Rectal smooth muscle tissue (tissue), 1 donor: ENCODE data around the gene NECAB3.

Source experiments
- H3K27ac ChIP-seq: one replicate; pipeline ENCODE4 v1.7.0; 2013; ENCODE audit warnings: low read depth, low read length, inconsistent platforms
- H3K27me3 ChIP-seq: one replicate; pipeline ENCODE4 v1.7.0; 2013; ENCODE audit warnings: low read length; ENCODE audit not compliant: control insufficient read depth, insufficient read depth
- H3K36me3 ChIP-seq: one replicate; pipeline ENCODE4 v1.7.0; 2013; ENCODE audit warnings: low read length; ENCODE audit not compliant: control insufficient read depth, insufficient read depth
- H3K4me1 ChIP-seq: one replicate; pipeline ENCODE4 v1.7.0; 2013; ENCODE audit warnings: low read length; ENCODE audit not compliant: control insufficient read depth, insufficient read depth
- H3K4me3 ChIP-seq: one replicate; pipeline ENCODE4 v1.7.0; 2013; ENCODE audit warnings: low read length
- H3K9ac ChIP-seq: one replicate; pipeline ENCODE4 v1.7.0; 2013; ENCODE audit warnings: low read length

The NECAB3 gene

DNA sequence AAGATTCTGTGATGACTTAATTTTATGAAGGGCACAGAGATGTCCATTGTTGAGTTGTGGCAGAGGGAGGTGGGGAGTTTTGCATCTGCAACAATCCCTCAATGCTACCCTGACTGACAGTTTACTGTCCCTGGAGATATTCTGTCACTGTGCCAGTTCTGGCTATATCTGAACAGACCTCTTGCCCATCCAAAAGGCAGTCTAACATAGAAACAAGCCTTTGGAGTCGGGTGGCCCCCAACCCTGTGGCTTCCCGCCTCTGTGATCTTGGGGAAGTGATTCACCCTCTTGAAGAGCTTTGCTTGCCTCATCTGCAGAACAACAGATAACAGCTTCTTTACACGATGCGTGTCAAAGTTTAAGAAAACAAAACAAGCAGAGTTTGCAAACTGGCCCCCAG lies 15.7 kb upstream of the NECAB3 start:
- Histone ChIP-seq H3K4me3 (no peak overlapping the region), H3K36me3 (no peaks in the 10 kb centered on the region), H3K27ac (no peak overlapping the region), H3K4me1 (peaks cover 9% of the 10 kb centered on the region), H3K9ac (no peak overlapping the region), H3K27me3 (no peaks in the 10 kb centered on the region)

DNA sequence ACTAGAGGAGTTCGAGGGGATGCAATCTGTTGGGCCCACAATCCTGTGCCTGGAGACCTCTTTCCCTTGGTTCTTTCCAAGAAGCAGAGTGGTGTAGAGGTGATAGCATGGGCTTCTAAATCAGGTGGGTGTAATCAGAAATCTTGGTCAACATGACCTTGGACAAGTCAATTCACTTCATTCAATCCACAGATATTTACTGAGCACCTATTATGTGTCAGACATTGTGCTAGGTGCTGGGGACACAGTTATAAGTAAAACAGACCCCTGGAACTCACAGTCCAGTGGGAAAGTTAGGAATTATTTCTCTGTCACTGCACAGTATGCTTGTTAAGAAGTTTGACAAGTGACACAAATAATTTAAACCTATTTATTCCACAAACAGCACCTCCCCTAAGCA lies 15.3 kb upstream of the NECAB3 start:
- H3K4me3 ChIP-seq: no peak overlapping the region
- H3K9ac ChIP-seq: no peak overlapping the region
- H3K36me3 ChIP-seq: no peaks in the 10 kb centered on the region
- H3K27me3 ChIP-seq: no peaks in the 10 kb centered on the region
- H3K27ac ChIP-seq: no peak overlapping the region
- H3K4me1 ChIP-seq: peaks cover 7% of the 10 kb centered on the region

GRCh38 chr20:33688938-33689424 lies 14.8 kb upstream of the NECAB3 start:
- no peak overlapping the region for H3K4me3 ChIP-seq
- no peaks in the 10 kb centered on the region for H3K27me3 ChIP-seq
- no peak overlapping the region for H3K9ac ChIP-seq
- no peak overlapping the region for H3K27ac ChIP-seq
- peaks cover 7% of the 10 kb centered on the region for H3K4me1 ChIP-seq
- no peaks in the 10 kb centered on the region for H3K36me3 ChIP-seq

DNA sequence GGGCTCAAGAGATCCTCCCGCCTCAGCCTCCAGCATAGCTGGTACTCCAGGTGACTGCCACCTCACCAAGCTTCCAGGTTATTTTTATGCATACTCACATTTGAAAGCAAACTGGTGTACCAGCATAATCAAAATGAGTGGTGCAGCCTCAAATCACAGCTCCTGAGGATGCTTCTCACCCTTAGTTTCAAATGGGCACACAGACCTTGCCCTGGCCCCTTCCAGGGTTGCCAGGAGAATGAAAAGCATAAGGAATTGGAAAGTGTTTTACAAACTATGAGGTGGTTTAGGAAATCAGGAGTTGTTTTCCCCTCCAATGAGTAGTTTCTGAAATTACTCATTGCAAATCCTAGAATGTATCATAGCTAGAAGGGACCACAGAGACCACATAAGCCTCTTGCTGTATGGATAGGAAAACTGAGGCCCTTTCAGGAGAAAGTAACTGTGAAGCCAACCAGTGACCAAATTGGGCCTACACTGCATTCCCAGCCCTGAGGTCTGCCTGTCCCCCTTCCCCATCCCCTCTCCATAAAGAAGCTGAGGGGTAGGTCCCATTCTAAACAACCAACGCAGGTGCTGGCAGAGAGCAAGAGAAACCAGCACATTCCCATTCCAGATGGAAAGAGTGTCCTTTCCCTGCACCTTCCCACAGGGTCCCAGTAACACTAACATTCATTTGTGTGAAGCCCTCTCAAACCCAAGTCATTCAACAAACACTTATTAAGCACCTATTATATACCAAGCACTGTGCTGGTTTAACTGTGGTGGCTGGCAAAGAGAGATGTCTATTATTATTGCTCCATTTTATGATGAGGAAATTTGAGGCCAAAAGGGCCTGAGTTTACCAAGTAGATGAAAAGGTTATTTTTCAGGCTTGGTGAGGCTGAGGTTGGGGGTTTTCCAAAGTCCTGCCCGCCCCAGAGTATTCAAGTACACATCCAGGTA lies 14.0 kb upstream of the NECAB3 start:
- Histone ChIP-seq H3K4me3 (no peak overlapping the region), H3K4me1 (peaks cover 7% of the 10 kb centered on the region), H3K27me3 (no peaks in the 10 kb centered on the region), H3K27ac (no peak overlapping the region), H3K36me3 (no peaks in the 10 kb centered on the region), H3K9ac (no peak overlapping the region)

DNA sequence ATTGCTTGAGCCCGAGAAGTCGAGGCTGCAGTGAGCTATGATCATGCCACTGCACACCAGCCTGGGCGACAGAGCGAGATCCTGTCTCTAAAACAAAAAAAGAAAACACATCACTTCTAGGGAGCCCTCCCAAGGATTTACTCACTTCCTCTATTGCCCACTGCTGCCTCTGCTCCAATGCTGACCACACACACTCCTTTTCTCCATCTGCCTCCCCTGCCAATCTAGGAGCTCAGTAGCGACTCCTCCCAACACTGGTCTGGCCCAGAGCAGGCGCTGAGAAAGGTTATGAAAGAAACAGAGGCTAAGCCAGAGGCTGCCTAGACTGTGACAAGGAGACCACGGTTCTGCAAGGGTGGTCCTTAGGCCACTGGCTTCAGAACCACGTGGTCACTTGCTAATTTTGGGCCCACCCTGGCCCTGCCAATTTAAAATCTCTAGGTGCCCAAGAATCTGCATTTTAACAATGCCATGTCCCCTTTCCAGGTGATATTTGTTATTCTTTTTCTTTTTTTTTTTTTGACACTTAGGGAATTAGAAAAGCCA lies 13.2 kb upstream of the NECAB3 start:
- H3K4me3 ChIP-seq: no peak overlapping the region
- H3K9ac ChIP-seq: no peak overlapping the region
- H3K36me3 ChIP-seq: no peaks in the 10 kb centered on the region
- H3K27ac ChIP-seq: no peak overlapping the region
- H3K27me3 ChIP-seq: no peaks in the 10 kb centered on the region
- peaks cover 7% of the 10 kb centered on the region for H3K4me1 ChIP-seq

DNA sequence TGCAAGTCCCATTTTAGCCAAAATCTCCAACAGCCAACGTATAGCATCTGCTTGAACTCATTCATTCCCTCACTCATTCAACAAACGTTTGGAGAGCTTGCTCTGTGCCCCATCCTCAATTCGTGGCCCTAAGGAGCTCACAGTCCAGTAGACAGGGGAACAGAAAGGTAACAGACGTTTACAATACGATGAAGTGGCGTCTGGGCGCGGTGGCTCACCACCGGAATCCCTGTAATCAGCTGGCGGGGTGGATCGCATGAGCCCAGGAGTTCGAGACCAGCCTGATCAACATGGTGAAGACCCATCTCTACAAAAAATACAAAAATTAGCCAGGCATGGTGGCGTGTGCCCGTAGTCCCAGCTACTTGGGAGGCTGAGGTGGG lies 12.7 kb upstream of the NECAB3 start:
- H3K36me3 ChIP-seq: no peaks in the 10 kb centered on the region
- H3K9ac ChIP-seq: no peak overlapping the region
- peak overlapping the region; percentile 49 for H3K4me3 ChIP-seq
- H3K27ac ChIP-seq: peak overlapping the region; percentile 27
- H3K27me3 ChIP-seq: no peaks in the 10 kb centered on the region
- H3K4me1 ChIP-seq: peaks cover 7% of the 10 kb centered on the region

DNA sequence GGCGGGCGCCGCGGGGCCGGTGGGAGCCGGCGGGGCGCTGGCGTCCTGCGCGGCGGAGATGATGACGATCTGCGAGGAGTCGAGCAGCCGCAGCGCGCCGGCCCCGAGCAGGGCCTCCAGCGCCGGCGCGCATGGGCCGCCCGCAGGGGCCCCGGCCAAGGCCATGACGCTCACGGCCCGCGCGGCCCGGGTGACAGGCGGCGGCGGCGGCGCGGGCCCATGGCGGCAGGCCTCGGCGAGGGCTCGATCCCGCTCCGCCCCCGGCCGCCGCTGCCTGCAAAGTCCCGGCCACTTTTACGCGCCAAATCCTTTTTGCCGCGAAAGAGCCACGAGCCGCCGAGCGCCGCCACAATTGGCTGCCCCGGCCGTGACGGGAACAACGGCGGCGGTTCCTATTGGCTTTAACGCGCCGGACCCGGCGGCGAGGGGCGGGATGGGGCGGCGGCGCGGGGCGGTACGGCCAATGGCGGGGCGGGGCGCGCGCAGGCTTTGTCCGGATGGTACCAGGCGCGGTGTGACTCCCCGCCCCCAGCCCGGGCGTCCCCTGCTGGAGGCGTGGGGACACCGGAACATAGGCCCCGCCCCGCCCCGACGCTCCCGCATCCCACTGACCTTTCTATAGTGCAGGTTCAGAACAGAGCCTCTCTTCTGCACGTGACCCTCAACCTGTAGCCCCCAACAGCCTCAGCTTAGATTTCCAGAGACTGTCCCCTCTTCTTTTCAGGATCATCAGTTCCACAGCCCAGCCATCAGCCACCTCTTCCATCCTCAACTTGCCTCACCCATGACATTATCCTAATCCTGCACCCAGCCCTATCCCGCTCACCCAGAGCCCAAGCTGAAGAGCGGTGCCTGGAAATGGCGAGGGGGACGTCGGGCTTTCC lies 12.1 kb upstream of the NECAB3 start, which contains the start of gene E2F1:
Gene E2F1, minus strand, starts transcription at position 286 of the 884 bp plus-strand sequence. Its CDS starts 121 bp downstream, at position 165.
- Histone ChIP-seq H3K27me3 (no peaks in the 10 kb centered on the region), H3K4me1 (peaks cover 7% of the 10 kb centered on the region), H3K9ac (no peak within 1 kb of the TSS), H3K4me3 (peak within 1 kb of the TSS; percentile 49), H3K36me3 (no peaks in the 10 kb centered on the region), H3K27ac (peak within 1 kb of the TSS; percentile 27)

DNA sequence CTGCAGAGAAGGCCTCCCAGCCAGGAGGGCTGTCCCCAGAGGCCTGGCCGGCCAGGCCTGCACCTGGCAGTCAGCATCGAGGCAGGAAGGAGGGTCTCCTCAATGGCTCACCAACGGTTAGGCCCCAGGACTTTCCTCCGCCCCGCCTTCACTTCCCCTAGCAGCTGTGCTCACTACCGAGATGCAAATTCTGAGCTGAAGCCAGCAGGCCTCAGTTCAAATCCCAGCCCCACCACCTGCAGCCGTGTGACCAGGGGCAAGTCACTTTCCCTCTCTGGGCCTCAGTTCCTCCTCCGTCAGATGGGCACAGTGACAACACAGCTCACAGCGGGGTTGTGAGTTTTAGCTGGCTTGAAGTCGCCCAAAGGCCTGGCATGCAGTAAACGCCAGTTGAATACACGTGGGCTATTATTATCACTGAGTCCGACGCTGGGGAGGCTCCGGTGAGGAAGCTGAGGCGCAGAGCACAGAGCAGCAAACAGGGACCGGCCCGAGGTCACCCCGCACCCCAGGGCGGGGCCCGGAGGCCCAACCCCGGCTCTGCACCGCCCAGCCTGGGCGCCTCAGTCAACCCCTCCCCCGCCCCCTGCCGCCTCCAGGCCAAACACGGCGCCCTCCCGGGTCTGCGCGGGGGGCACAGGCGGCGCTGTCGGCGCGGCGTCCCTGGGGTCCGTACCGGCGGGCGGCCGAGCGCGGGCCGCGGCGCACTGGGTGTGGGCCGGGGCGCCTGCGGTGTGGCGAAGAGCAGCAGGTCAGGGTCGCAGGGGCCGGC lies 11.3 kb upstream of the NECAB3 start:
- H3K4me1 ChIP-seq: peaks cover 7% of the 10 kb centered on the region
- H3K36me3 ChIP-seq: no peaks in the 10 kb centered on the region
- peak overlapping the region; percentile 25 for H3K4me3 ChIP-seq
- no peaks in the 10 kb centered on the region for H3K27me3 ChIP-seq
- H3K9ac ChIP-seq: no peak overlapping the region
- H3K27ac ChIP-seq: no peak overlapping the region

- Histone ChIP-seq H3K27ac (no peak overlapping the region), H3K4me3 (no peak overlapping the region)
These were observed 10.5 kb upstream of the NECAB3 start for GRCh38 chr20:33684533-33685327.

GRCh38 chr20:33681728-33682353 lies 7.6 kb upstream of the NECAB3 start:
- no peak overlapping the region for H3K27ac ChIP-seq
- H3K36me3 ChIP-seq: no peaks in the 10 kb centered on the region
- H3K27me3 ChIP-seq: no peaks in the 10 kb centered on the region
- H3K4me1 ChIP-seq: peaks cover 5% of the 10 kb centered on the region
- no peak overlapping the region for H3K4me3 ChIP-seq
- no peak overlapping the region for H3K9ac ChIP-seq

More at GRCh38 chr20:33684533-33685327, 10.5 kb upstream of the NECAB3 start:
- Histone ChIP-seq H3K27me3 (no peaks in the 10 kb centered on the region), H3K36me3 (no peaks in the 10 kb centered on the region), H3K4me1 (peaks cover 7% of the 10 kb centered on the region), H3K9ac (no peak overlapping the region)

DNA sequence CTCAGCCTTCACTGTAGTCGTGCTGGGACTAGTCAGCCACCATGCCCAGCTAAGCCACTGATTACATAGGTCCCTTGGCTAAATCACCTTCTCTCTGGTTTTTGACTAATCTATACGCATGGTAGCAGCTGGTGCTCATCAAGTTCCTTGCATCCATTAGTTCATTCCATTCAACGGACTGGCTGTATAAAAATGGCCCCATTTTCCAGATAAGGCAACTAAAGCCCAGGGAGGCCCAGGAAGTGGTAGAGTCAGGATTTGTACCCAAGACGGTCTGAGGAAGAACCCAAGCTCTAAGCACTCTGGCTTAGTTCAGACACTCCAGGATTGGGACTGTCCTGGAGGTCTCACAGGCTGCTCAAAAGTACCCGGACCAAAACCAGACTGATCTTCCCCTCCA lies 7.1 kb upstream of the NECAB3 start:
- Histone ChIP-seq H3K36me3 (no peaks in the 10 kb centered on the region), H3K9ac (no peak overlapping the region), H3K4me3 (no peak overlapping the region), H3K4me1 (peaks cover 3% of the 10 kb centered on the region), H3K27me3 (no peaks in the 10 kb centered on the region), H3K27ac (no peak overlapping the region)
